NCI-H2171 (cell line): ENCODE data around the gene TMC1.

Source experiments
- DNase-seq: peaks from one replicate; lab custom pipeline; 2025; lab: John Stamatoyannopoulos, UW

The TMC1 gene

DNA sequence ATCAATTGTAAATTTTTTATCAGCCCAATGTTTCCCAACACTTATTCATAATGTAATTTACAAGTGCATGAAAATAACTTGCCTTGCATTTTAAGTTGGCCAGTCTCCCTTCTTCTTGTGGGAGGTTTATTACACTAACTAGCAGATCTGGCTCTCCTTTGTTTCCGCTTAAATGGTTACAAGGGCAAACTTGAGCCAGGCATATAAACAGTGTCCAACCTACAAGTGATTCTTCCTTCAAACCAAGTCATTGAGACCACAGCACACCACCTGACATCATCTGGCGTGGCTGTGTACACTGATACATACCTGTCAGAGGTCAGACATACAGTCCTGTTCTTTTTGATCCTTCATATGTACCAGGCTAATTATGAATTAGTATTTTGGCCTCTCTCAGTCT, 351.3 kb downstream of the TMC1 start:
- DNase-seq = no peak

DNA sequence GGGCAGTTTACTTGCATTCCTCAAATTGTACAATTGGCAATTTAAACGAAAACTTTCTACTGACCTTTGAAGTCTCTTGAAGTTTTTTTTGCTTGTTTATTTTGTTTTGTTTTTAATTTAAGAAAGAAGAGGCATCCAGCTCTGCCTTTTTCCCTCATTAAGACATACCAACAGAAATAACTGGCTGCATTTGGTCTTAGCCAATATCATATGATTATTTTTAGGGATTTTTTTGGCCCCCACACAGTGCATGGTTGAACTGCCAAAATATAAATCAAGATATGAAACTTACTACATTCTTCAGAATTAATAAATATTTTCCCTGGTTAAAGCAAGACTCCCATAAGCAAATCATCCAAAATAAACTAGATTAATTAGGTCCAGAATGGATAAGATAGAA, 352.0 kb downstream of the TMC1 start:
- DNase-seq = no peak

DNA sequence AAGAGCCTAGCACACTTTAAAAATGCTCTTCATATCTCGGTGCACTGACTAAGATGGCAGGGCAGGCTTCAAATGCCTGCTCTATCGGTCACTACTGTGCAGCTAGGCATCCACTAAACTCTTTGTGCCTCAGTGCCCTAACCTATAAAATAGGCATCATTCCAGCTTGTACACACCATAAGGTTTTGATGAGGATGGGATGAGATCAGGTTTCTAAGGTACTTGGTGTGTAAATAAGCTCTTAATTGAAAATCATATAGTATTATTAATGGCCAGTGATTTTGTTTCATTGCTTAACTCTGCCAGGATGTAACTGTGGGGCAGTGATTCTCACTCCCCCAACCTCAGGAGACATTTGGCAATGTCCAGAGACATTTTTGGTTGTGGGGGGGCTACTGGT, 352.9 kb downstream of the TMC1 start:
- DNase-seq = no peak

GRCh38 chr9:72875221-72875620, 353.8 kb downstream of the TMC1 start:
- no peak for DNase-seq

- no peak for DNase-seq
Observed at GRCh38 chr9:72880821-72881220, 359.4 kb downstream of the TMC1 start.

- DNase-seq = no peak
Observed at GRCh38 chr9:72882117-72882775, 360.8 kb downstream of the TMC1 start.

DNA sequence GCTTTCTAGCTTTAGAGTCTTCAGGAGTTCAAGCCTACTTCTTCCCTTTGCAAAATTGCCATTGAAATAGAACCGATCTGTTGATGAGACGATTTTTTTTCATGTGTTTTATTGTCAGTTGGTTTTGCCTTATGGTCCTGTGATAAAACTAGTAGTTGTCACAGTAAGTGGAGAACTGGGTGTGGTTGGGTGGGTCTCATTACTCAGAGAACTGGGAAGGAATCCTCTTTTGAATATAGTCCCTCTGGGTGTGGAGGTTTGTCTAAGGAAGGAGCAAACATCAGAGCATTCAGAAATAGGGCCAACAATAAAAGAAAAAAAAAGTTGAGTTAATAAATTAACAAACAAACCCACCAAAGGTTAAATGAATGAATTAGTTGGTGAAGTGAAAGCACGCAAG, 362.5 kb downstream of the TMC1 start:
- no peak for DNase-seq

- no peak for DNase-seq
Observed at GRCh38 chr9:72884508-72884907, 363.1 kb downstream of the TMC1 start.
